Measurements from ENCODE around the gene FASTKD2. TPM values are rescaled to one million over a fixed set of nuclear protein-coding genes. Genes with fewer than 3 reads are reported as not detected.

The FASTKD2 gene
- total and polyA plus RNA-seq, 8 donors = 21.8 to 41.9 (median 36.1) TPM

GRCh38 chr2:206836722-206837121 is 71.3 kb downstream of the FASTKD2 start:
- no peak overlapping the region for H3K4me3 ChIP-seq
- no peak for DNase-seq
- H3K9me3 ChIP-seq = peaks cover 0 to 11% of the 10 kb centered on the region in 2 donors
- intact Hi-C loops (cut with DNase I) = no loop called here
- H3K27me3 ChIP-seq = no peaks in the 10 kb centered on the region
- peak; percentile 48 for ATAC-seq
- H3K27ac ChIP-seq = no peak overlapping the region
- H3K36me3 ChIP-seq = no peaks in the 10 kb centered on the region
- no peak for TF ChIP-seq CTCF (IDR thresholded peaks at IDR 0.05)
- H3K4me1 ChIP-seq = no peaks in the 10 kb centered on the region

- Histone ChIP-seq H3K27me3 (no peaks in the 10 kb centered on the region), H3K36me3 (no peaks in the 10 kb centered on the region), H3K27ac (no peak overlapping the region), H3K4me1 (no peaks in the 10 kb centered on the region), H3K4me3 (no peak overlapping the region), H3K9me3 (peaks cover 0 to 11% of the 10 kb centered on the region in 2 donors)
- intact Hi-C loops (cut with DNase I) = no loop called here
- ATAC-seq (no peak), DNase-seq (no peak)
- TF ChIP-seq CTCF (IDR thresholded peaks at IDR 0.05) = no peak
Observed at GRCh38 chr2:206837775-206838174, 72.4 kb downstream of the FASTKD2 start.

- ATAC-seq = no peak
- no peaks in the 10 kb centered on the region for H3K27me3 ChIP-seq
- H3K27ac ChIP-seq = no peak overlapping the region
- H3K4me1 ChIP-seq = no peaks in the 10 kb centered on the region
- no peak overlapping the region for H3K4me3 ChIP-seq
- intact Hi-C loops (cut with DNase I) = no loop called here
- no peak for DNase-seq
- no peaks in the 10 kb centered on the region for H3K36me3 ChIP-seq
- TF ChIP-seq CTCF (IDR thresholded peaks at IDR 0.05) = no peak
- peaks cover 0 to 8% of the 10 kb centered on the region in 2 donors for H3K9me3 ChIP-seq
Observed at GRCh38 chr2:206838690-206839089, 73.3 kb downstream of the FASTKD2 start.

DNA sequence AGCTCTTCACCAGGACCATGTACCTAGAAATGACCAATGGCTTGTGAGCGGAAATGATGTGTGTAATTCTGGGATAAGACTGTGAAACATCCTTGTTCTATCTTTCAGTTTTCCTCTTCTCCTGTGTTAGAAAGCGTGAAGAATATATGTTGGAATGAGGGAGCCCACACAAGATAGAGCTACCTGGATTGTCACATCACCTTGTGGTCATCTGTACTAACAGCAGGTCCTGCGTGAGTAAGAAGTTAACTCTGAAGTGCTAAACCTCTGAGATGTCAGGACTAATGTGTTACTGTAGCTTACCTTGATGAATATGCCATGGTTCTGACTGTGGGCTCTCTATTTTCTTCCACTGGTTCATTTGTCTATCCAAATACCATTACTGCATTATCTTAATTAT is 75.6 kb downstream of the FASTKD2 start:
- no peaks in the 10 kb centered on the region for H3K4me1 ChIP-seq
- intact Hi-C loops (cut with DNase I) = no loop called here
- ATAC-seq (no peak), DNase-seq (no peak)
- no peaks in the 10 kb centered on the region for H3K27me3 ChIP-seq
- H3K4me3 ChIP-seq = no peak overlapping the region
- no peaks in the 10 kb centered on the region for H3K9me3 ChIP-seq
- H3K36me3 ChIP-seq = no peaks in the 10 kb centered on the region
- no peak overlapping the region for H3K27ac ChIP-seq
- TF ChIP-seq CTCF (IDR thresholded peaks at IDR 0.05) = no peak

Small RNA genes within 50 kb of the gene (microRNA-seq; reads per million reads assigned to microRNA genes)
- gene MIR3130-1 = 0 reads per million in 2 donors
- gene MIR3130-2 = 0 reads per million in 2 donors

Other genes with a start within 250 kb of the FASTKD2 start
- gene FAM237A, start 123.1 kb upstream of the FASTKD2 start, total RNA-seq = not detected
- not detected for gene FAM237A, start 123.1 kb upstream of the FASTKD2 start, polyA plus RNA-seq (ENCODE audit: insufficient read length in 6 of 6)
- gene DYTN, start 47.2 kb upstream of the FASTKD2 start, total RNA-seq = under 1 TPM in 1 of 2 donors, not detected in 1; 0.10 TPM
- gene DYTN, start 47.2 kb upstream of the FASTKD2 start, polyA plus RNA-seq (ENCODE audit: insufficient read length in 6 of 6) = under 1 TPM in 1 of 6 donors, not detected in 5; 0.27 TPM
- 1 to 10 TPM in 1 of 2 donors, under 1 TPM in 1; 0.52 to 2.5 TPM for gene MDH1B, start 278 bp upstream of the FASTKD2 start, total RNA-seq
- 1 to 10 TPM; 2.6 to 7.4 (median 5.6) TPM for gene MDH1B, start 278 bp upstream of the FASTKD2 start, polyA plus RNA-seq (ENCODE audit: insufficient read length in 6 of 6)
- under 1 TPM; 0.20 to 0.37 TPM for gene CPO, start 173.9 kb downstream of the FASTKD2 start, total RNA-seq
- under 1 TPM in 5 of 6 donors, not detected in 1; 0.46 to 0.69 (median 0.53) TPM for gene CPO, start 173.9 kb downstream of the FASTKD2 start, polyA plus RNA-seq (ENCODE audit: insufficient read length in 6 of 6)